Osteocyte (in vitro differentiated cells): Measurements from ENCODE around the gene PPP1R36. TPM values are rescaled to one million over a fixed set of nuclear protein-coding genes. Genes with fewer than 3 reads are reported as not detected.

ENCODE experiments used
- DNase-seq: peaks from one replicate; pipeline ENCODE4 v3.0.0; 2021; ENCODE audit warnings: mixed read lengths; ENCODE audit not compliant: unreplicated experiment; ENCODE audit errors: extremely low spot score
- H3K27ac Mint-ChIP-seq: one replicate; pipeline ENCODE4 v1.8.0; 2021; ENCODE audit warnings: mild to moderate bottlenecking, mixed read lengths; ENCODE audit not compliant: unreplicated experiment
- H3K27me3 Mint-ChIP-seq: one replicate; pipeline ENCODE4 v1.8.0; 2021; ENCODE audit warnings: mixed read lengths; ENCODE audit not compliant: unreplicated experiment
- H3K36me3 Mint-ChIP-seq: one replicate; pipeline ENCODE4 v1.8.0; 2021; ENCODE audit warnings: mixed read lengths; ENCODE audit not compliant: unreplicated experiment
- H3K4me1 Mint-ChIP-seq: one replicate; pipeline ENCODE4 v1.8.0; 2021; ENCODE audit warnings: mixed read lengths; ENCODE audit not compliant: unreplicated experiment
- H3K4me3 Mint-ChIP-seq: one replicate; pipeline ENCODE4 v1.8.0; 2021; ENCODE audit warnings: mild to moderate bottlenecking, moderate library complexity, mixed read lengths; ENCODE audit not compliant: unreplicated experiment
- H3K9me3 Mint-ChIP-seq: one replicate; pipeline ENCODE4 v1.8.0; 2021; ENCODE audit warnings: mixed read lengths; ENCODE audit not compliant: unreplicated experiment
- CTCF ChIP-seq: fragments of 200-600 bp; sonication (generic); IDR thresholded peaks from 2 replicates; pipeline ENCODE4 v1.5.0; 2021; ENCODE audit warnings: antibody characterized with exemption, mild to moderate bottlenecking, moderate library complexity
- total RNA-seq: library from RNA; stranded (reverse); gene quantifications from 2 replicates; pipeline ENCODE4 v1.2.1, GENCODE V29; 2021

Gene PPP1R36
- total RNA-seq, 1 donor from 2014 or later, result 1.3 TPM

GRCh38 chr14:64506721-64507120, 43.0 kb upstream of the PPP1R36 start:
- H3K27me3 Mint-ChIP-seq, result no peaks in the 10 kb centered on the region
- peaks cover 73% of the 10 kb centered on the region for H3K4me1 Mint-ChIP-seq
- H3K27ac Mint-ChIP-seq, result peak overlapping the region; percentile 85
- H3K36me3 Mint-ChIP-seq, result peaks cover 2% of the 10 kb centered on the region
- peak overlapping the region; percentile 87 for H3K4me3 Mint-ChIP-seq
- TF ChIP-seq CTCF, result no peak
- H3K9me3 Mint-ChIP-seq, result no peaks in the 10 kb centered on the region
- DNase-seq, result no peak

- Mint-ChIP-seq H3K36me3 (peaks cover 2% of the 10 kb centered on the region), H3K27ac (peak overlapping the region; percentile 85), H3K4me1 (peaks cover 68% of the 10 kb centered on the region), H3K27me3 (no peaks in the 10 kb centered on the region), H3K4me3 (peak overlapping the region; percentile 87), H3K9me3 (no peaks in the 10 kb centered on the region)
- TF ChIP-seq CTCF, result no peak
- DNase-seq, result no peak
These were observed 42.2 kb upstream of the PPP1R36 start for GRCh38 chr14:64507376-64508156.

- H3K27ac Mint-ChIP-seq, result no peak overlapping the region
- TF ChIP-seq CTCF, result no peak
- H3K9me3 Mint-ChIP-seq, result no peaks in the 10 kb centered on the region
- peaks cover 2% of the 10 kb centered on the region for H3K36me3 Mint-ChIP-seq
- H3K4me3 Mint-ChIP-seq, result peak overlapping the region; percentile 87
- H3K27me3 Mint-ChIP-seq, result no peaks in the 10 kb centered on the region
- no peak for DNase-seq
- peaks cover 68% of the 10 kb centered on the region for H3K4me1 Mint-ChIP-seq
These were observed 41.5 kb upstream of the PPP1R36 start for GRCh38 chr14:64508215-64508776.

GRCh38 chr14:64509036-64509435, 40.7 kb upstream of the PPP1R36 start:
- Mint-ChIP-seq H3K27ac (peak overlapping the region; percentile 75), H3K36me3 (peaks cover 2% of the 10 kb centered on the region), H3K4me1 (peaks cover 72% of the 10 kb centered on the region), H3K27me3 (no peaks in the 10 kb centered on the region), H3K4me3 (no peak overlapping the region), H3K9me3 (no peaks in the 10 kb centered on the region)
- no peak for TF ChIP-seq CTCF
- no peak for DNase-seq
